ENCODE results near the gene SENP1. TPM values are rescaled to one million over a fixed set of nuclear protein-coding genes. Genes with fewer than 3 reads are reported as not detected.

The SENP1 gene
- total RNA-seq, 1 donor from 2014 or later, result 31.2 TPM

GRCh38 chr12:48013287-48013686 is 92.6 kb downstream of the SENP1 start:
- peaks cover 17% of the 10 kb centered on the region for H3K27me3 Mint-ChIP-seq (ENCODE audit: unreplicated experiment)
- DNase-seq (ENCODE audit: low spot score), result no peak
- TF ChIP-seq, protein P1, sequence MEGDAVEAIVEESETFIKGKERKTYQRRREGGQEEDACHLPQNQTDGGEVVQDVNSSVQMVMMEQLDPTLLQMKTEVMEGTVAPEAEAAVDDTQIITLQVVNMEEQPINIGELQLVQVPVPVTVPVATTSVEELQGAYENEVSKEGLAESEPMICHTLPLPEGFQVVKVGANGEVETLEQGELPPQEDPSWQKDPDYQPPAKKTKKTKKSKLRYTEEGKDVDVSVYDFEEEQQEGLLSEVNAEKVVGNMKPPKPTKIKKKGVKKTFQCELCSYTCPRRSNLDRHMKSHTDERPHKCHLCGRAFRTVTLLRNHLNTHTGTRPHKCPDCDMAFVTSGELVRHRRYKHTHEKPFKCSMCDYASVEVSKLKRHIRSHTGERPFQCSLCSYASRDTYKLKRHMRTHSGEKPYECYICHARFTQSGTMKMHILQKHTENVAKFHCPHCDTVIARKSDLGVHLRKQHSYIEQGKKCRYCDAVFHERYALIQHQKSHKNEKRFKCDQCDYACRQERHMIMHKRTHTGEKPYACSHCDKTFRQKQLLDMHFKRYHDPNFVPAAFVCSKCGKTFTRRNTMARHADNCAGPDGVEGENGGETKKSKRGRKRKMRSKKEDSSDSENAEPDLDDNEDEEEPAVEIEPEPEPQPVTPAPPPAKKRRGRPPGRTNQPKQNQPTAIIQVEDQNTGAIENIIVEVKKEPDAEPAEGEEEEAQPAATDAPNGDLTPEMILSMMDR (IDR thresholded peaks at IDR 0.05; ENCODE audit: unreplicated experiment), result no peak

GRCh38 chr12:48012070-48012469 is 93.8 kb downstream of the SENP1 start:
- H3K27ac Mint-ChIP-seq (ENCODE audit: unreplicated experiment), result no peak overlapping the region
- no peak for DNase-seq (ENCODE audit: low spot score)
- H3K4me3 Mint-ChIP-seq (ENCODE audit: unreplicated experiment), result no peak overlapping the region
- no peaks in the 10 kb centered on the region for H3K9me3 Mint-ChIP-seq (ENCODE audit: unreplicated experiment)
- H3K36me3 Mint-ChIP-seq (ENCODE audit: low read depth, unreplicated experiment), result no peaks in the 10 kb centered on the region
- peaks cover 21% of the 10 kb centered on the region for H3K27me3 Mint-ChIP-seq (ENCODE audit: unreplicated experiment)
- TF ChIP-seq, protein P1 (IDR thresholded peaks at IDR 0.05; ENCODE audit: unreplicated experiment), result no peak
- H3K4me1 Mint-ChIP-seq (ENCODE audit: unreplicated experiment), result peaks cover 2% of the 10 kb centered on the region

More at GRCh38 chr12:48013287-48013686, 92.6 kb downstream of the SENP1 start:
- no peaks in the 10 kb centered on the region for H3K36me3 Mint-ChIP-seq (ENCODE audit: low read depth, unreplicated experiment)
- peaks cover 2% of the 10 kb centered on the region for H3K4me1 Mint-ChIP-seq (ENCODE audit: unreplicated experiment)
- no peaks in the 10 kb centered on the region for H3K9me3 Mint-ChIP-seq (ENCODE audit: unreplicated experiment)
- no peak overlapping the region for H3K4me3 Mint-ChIP-seq (ENCODE audit: unreplicated experiment)
- no peak overlapping the region for H3K27ac Mint-ChIP-seq (ENCODE audit: unreplicated experiment)

GRCh38 chr12:48010366-48010970 is 95.4 kb downstream of the SENP1 start:
- DNase-seq (ENCODE audit: low spot score), result no peak
- Mint-ChIP-seq H3K36me3 (ENCODE audit: low read depth, unreplicated experiment) (no peaks in the 10 kb centered on the region), H3K4me1 (ENCODE audit: unreplicated experiment) (peaks cover 3% of the 10 kb centered on the region), H3K9me3 (ENCODE audit: unreplicated experiment) (no peaks in the 10 kb centered on the region), H3K27me3 (ENCODE audit: unreplicated experiment) (peaks cover 20% of the 10 kb centered on the region), H3K4me3 (ENCODE audit: unreplicated experiment) (no peak overlapping the region), H3K27ac (ENCODE audit: unreplicated experiment) (no peak overlapping the region)
- TF ChIP-seq, protein P1 (IDR thresholded peaks at IDR 0.05; ENCODE audit: unreplicated experiment), result no peak

DNA sequence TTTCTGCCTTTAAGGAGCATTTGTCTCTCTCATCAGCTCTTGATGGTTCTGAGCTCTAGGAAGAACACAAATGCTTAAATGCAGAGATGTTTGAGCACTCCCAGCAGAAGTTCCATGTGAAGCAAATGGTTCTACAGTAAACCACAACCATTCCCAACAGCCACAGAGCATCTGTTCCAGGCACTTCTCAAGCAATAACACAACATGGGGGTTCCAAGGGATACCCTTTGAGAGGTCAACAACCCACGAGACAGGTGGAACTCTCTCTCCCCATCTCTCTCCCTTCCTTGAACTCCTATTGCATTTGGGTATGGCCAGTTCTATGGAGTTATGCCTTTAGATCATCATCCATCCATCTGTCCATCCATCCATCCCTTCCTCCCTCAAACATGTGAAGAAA is 96.4 kb downstream of the SENP1 start:
- Mint-ChIP-seq H3K27me3 (ENCODE audit: unreplicated experiment) (peaks cover 25% of the 10 kb centered on the region), H3K36me3 (ENCODE audit: low read depth, unreplicated experiment) (no peaks in the 10 kb centered on the region), H3K9me3 (ENCODE audit: unreplicated experiment) (no peaks in the 10 kb centered on the region), H3K4me3 (ENCODE audit: unreplicated experiment) (no peak overlapping the region), H3K27ac (ENCODE audit: unreplicated experiment) (no peak overlapping the region), H3K4me1 (ENCODE audit: unreplicated experiment) (peaks cover 5% of the 10 kb centered on the region)
- DNase-seq (ENCODE audit: low spot score), result no peak
- TF ChIP-seq, protein P1 (IDR thresholded peaks at IDR 0.05; ENCODE audit: unreplicated experiment), result no peak

- Mint-ChIP-seq H3K36me3 (ENCODE audit: low read depth, unreplicated experiment) (no peaks in the 10 kb centered on the region), H3K4me1 (ENCODE audit: unreplicated experiment) (peaks cover 3% of the 10 kb centered on the region), H3K9me3 (ENCODE audit: unreplicated experiment) (no peaks in the 10 kb centered on the region), H3K27me3 (ENCODE audit: unreplicated experiment) (peaks cover 27% of the 10 kb centered on the region), H3K4me3 (ENCODE audit: unreplicated experiment) (no peak overlapping the region), H3K27ac (ENCODE audit: unreplicated experiment) (no peak overlapping the region)
- DNase-seq (ENCODE audit: low spot score), result no peak
- TF ChIP-seq, protein P1 (IDR thresholded peaks at IDR 0.05; ENCODE audit: unreplicated experiment), result no peak
Observed at GRCh38 chr12:48008950-48009349, 96.9 kb downstream of the SENP1 start.

All from endothelial cell (in vitro differentiated cells).